NCI-H524 treated with DMSO at 0.1 percent for 48 hours (cell line): ENCODE data around the gene MRPL36.

Experiments used
- DNase-seq: peaks from one replicate; lab custom pipeline; 2025; lab: John Stamatoyannopoulos, UW

The MRPL36 gene

GRCh38 chr5:1749346-1750124, 50.1 kb downstream of the MRPL36 start:
- no peak for DNase-seq

GRCh38 chr5:1748845-1749244, 50.8 kb downstream of the MRPL36 start:
- DNase-seq = no peak
